Amygdala (tissue), 56 donors: Measurements from ENCODE around the gene WWOX.

Source experiments
- DNase-seq, 56 donors: peaks; one replicate each; lab custom pipeline; 2025; lab: John Stamatoyannopoulos, UW

Gene WWOX

GRCh38 chr16:78381060-78381459 lies 281.6 kb downstream of the WWOX start:
- no peak for DNase-seq

DNA sequence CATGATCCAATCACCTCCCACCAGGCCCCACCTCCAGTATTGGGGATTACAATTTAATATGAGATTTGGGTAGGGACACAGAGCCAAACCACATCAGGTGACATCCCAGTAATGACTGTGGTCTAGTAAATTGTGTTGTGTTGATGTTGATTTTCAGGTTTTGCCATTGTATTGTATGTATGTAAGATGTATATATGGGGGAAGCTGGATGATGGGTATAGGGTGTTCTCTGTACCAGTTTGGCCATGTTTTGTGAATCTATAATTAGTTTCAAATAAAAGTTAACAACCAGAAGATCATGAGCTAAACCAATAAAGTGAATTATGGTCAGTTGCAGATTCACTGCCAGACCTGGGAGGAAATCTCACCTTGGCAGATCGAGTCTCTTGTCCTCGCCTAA lies 283.7 kb downstream of the WWOX start:
- no peak for DNase-seq

DNA sequence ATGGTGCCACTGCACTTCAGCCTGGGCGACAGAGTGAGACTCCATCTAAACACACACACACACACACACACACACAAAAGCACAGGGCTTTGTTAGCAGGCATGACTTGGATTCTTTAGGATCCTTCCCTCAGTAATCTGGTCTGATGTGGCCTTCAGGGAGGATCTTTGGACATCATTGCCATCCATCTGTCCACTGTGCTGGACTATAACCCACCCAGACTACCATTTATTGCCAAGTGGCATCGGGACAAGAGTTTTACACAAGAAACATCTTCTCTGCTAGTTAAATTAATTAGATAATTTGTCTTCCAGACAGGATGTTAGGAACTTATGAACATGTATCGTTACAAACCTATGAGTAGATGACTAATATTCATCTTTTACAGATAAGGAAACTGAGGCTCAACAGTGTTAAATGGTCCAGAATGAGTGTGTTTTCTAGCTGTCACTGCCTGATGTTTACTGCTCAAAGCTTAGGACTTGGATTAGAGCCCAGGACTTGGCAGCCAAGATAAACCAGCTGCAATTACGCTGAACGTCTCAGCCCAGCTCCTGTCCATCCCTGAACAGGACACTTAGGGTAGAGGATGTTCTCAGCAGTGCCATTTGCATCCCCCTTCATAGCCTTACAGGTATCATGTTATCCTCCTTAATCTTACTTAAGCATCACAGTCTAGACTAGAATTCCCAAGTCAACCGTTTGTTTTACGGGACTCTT lies 285.8 kb downstream of the WWOX start:
- peak in 2 of 56 donors; percentile 7 to 33 for DNase-seq

DNA sequence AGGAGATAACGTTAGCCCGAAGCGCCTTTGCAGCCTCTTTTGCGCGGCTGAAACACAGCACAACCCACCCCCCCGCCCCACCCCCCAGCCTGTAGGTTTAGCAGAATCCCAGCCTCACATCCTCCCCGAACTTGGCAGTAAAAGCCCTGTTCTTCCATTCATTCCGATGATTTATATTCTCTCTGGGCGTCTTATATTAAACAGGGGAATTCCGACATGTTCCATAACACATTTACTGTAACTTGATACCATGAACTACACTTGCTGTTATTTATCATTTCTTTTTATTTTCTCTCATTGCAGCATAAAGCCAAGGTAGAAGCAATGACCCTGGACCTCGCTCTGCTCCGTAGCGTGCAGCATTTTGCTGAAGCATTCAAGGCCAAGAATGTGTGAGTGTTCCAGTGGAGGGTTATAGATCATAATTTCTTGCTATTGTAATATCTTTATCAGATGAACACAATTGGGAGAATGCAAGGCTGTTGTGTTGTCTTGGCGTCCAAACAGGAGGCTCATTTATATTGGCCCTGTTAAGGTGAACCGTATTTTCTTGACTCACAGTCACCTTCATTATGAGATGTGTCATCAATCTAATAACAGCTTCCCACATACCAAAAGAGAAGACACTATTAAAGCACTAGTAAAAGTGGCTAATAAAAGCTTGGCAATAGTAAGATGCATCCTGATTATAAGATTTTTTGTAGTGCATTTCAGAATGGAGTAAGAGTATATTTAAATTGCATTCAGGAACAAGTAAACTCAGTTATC lies 287.3 kb downstream of the WWOX start:
- DNase-seq = no peak

DNA sequence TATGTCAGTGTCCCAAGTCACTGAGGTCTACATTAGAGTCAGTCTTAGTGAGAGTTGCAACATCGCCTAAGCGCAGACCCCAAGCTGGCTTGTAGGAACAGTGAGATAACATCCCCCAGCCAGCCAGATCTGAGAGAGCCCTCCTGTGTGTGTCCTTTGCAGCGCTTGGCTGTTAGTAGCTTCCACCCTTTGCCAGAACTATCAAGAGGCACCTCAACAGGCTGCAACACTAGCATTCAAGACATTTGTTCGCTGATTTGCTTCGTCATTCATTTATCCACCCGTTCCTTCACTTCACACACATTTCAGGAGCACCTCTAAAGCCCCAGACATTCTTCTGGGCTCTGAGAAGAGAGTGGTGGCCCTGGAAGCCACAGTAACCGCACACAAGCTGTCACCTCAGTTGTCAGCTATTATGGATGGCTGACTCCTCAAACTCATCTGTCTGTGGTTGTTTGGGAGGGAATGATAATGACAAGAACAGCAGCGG lies 289.6 kb downstream of the WWOX start:
- no peak for DNase-seq

DNA sequence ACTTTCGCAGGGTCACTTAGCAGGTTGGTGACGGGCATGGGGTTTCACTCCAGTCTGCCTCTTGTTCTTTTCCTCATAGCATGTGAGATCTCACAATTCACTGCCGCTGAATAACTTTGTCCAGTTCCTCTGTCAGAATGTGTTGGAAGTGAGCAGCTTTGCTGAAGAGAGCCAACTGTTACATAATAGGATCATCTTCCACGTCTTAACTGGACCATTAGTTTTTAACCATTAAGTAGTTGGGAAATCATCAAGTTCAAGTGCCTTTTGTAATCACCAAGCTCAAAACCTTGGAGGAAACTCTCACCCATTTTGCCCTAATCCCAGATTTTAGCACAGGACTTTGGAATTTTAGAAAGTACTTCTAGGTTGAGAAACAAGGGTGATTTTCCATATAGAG lies 290.6 kb downstream of the WWOX start:
- DNase-seq = no peak

- no peak for DNase-seq
These were observed 291.3 kb downstream of the WWOX start for GRCh38 chr16:78390508-78391324.

- DNase-seq = no peak
These were observed 293.2 kb downstream of the WWOX start for GRCh38 chr16:78392585-78393195.

- no peak for DNase-seq
These were observed 295.6 kb downstream of the WWOX start for GRCh38 chr16:78395035-78395434.

DNA sequence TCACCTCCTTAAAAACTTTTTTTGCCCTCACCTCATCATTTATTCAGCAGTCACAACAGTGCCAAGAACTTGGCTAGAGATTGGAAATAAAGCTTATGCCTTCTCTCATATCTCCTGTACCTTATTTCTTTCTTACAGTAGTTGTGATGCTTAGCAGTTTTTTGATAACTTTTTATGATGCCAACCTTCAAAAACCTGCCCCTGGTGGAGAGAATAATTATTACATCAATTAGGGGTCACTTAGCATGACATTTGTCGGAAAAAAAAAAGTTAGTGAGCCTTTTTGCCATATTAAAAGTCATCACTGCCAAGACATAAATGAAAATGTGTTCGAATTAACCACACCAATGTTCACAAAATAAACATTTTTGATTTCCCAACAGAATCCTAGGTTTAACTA lies 296.6 kb downstream of the WWOX start:
- no peak for DNase-seq

DNA sequence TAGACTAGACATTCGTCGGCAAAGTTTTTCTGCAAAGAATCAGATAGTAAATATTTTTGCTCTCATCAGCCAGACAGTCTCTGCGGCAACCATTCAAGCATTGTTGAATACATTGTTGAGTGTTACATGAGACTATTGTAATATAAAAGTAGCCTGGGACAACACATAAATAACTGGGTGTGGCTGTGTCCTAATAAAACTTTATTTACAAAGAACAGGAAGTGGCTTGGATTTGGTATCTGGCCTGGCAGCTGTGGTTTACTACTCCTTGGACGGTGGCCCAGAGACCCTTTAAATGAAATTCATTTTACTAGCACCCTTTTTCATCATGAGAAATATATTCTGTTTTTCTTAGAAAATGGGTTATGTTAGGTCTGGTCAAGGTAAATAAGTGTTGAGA lies 297.2 kb downstream of the WWOX start:
- DNase-seq = no peak

DNA sequence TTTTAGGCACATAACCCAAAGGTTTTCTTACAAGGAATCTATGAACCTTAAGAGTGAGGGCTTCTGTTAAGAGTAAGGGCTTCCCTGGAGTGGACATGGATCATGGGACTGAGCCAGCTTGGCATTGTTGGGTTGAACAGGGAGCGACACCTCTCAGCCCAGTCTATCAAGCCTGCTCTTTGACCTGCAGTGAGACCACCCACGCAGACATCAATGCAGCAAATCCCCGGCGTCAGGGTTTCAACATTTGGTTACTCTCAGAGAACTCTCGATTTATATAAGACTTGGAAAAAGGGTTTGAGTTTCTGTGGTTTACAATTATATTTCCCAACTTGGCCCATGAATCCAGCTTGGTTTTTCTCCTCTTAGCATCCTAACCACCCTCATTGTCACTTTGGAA lies 299.9 kb downstream of the WWOX start:
- DNase-seq = no peak

DNA sequence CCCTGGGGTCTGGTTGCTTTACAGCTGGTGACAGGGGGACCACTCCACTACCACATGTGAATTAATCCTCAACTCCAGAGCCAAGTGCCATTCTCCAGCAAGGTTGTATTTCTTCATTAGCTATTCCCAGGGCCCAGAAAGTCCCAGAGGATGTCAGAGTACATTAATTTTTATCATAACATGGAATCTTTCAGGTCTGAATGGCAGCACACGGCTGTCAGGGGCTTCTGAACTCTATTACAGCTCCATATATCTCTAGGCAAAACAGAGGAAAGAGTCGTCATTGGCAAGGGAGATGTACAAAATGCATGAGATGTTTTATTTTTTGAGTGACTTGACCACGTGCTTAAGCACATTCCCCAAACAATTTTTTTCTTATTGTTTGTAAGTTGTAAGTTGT lies 303.4 kb downstream of the WWOX start:
- no peak for DNase-seq

DNA sequence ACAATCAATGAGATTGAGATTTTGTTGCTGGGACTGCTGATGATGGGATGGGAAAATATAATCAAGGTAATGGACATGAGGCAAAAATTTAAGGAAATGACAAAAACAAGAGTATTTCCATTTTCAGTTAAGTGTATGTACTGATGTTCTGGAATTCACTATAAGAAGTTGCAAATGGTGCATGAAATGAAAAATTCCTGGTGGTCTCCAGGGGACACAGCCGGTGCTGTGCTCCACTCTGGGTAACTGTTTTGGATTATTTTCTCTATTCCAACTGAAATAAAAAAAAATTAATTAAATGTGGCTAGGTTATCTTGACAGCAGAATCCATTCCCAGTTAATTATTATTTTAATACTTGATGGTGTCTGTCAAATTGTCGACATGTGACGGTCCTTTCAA lies 305.6 kb downstream of the WWOX start:
- DNase-seq = no peak

DNA sequence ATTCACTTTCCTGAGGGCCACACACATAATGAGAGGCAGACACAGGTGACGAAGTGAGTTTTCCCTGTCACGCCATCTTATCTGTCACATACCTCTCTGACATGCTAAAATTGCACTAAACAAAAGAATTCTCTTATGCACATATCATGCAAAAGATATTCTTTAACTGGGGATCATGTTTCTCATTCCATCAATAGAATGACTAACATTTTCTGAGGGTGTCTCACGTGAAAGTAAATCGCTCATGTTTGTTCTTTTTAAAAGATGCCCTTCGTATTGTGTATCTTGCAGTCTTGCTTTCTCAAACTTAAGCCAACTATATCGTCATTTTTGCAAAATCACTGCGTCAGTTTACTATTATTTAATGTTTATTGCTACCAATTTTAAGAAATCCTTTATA lies 306.4 kb downstream of the WWOX start:
- no peak for DNase-seq

- DNase-seq = no peak
These were observed 307.7 kb downstream of the WWOX start for GRCh38 chr16:78407191-78407590.

DNA sequence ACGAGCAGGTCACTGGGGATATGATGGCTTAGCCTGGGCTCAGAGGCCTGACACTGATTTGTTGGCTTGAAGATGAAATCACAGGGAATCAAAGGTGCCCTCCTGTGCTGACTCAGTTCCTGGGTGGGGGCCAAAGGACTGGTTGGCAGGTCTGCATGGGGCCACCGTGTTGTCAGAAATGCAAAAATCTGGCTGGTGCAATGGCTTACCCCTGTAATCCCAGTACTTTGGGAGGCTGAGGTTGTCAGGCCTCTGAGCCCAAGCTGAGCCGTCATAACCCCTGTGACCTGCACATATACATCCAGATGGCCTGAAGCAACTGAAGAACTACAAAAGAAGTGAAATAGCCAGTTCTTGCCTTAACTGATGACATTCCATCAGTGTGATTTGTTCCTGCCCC lies 314.2 kb downstream of the WWOX start:
- no peak for DNase-seq

DNA sequence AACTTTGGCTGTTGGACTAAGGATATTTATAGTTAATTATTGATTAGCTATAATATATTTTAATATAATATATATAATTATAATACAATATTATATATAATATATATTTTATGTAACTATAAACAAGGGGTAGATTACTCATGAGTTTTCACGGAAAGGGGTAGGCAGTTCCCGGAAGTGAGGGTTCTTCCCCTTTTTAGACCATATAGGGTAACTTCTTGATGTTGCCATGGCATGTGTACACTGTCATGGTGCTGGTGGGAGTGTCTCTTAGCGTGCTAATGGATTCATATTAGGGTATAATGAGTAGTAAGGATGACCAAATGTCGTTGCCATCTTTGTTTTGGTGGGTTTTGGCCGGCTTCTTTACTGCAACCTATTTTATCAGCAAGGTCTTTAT lies 315.6 kb downstream of the WWOX start:
- no peak for DNase-seq

- DNase-seq = no peak
These were observed 316.2 kb downstream of the WWOX start for GRCh38 chr16:78415669-78416068.

GRCh38 chr16:78416400-78416799 lies 316.9 kb downstream of the WWOX start:
- no peak for DNase-seq

- DNase-seq = no peak
These were observed 321.8 kb downstream of the WWOX start for GRCh38 chr16:78421181-78421708.
